ENCODE results near the gene RIPK4.

DNA sequence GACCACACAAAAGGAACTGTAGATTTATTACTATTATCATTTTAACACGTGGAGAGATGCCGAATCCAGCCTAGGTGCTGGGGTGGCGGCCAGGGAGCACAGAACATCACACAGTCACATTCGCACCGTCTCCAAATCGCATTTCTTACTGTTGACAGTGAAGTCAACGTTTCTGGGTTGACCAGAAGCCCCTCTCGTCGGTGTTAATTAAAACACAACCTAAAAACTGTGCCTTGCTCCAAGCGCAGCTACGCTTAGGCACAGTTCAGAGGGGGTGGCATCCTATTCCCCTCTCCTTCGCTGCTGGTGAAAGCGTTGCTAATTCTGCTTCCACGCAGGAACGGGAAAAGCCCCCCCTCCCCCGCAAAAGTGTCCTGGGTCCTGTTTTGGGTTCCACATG, 4.1 kb downstream of the RIPK4 start:
- TF ChIP-seq, protein P1, sequence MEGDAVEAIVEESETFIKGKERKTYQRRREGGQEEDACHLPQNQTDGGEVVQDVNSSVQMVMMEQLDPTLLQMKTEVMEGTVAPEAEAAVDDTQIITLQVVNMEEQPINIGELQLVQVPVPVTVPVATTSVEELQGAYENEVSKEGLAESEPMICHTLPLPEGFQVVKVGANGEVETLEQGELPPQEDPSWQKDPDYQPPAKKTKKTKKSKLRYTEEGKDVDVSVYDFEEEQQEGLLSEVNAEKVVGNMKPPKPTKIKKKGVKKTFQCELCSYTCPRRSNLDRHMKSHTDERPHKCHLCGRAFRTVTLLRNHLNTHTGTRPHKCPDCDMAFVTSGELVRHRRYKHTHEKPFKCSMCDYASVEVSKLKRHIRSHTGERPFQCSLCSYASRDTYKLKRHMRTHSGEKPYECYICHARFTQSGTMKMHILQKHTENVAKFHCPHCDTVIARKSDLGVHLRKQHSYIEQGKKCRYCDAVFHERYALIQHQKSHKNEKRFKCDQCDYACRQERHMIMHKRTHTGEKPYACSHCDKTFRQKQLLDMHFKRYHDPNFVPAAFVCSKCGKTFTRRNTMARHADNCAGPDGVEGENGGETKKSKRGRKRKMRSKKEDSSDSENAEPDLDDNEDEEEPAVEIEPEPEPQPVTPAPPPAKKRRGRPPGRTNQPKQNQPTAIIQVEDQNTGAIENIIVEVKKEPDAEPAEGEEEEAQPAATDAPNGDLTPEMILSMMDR (IDR thresholded peaks at IDR 0.05) = no peak
- no peak for TF ChIP-seq EZH2 (IDR thresholded peaks at IDR 0.05; ENCODE audit: borderline replicate concordance, insufficient read depth, low read depth, low read length, poor library complexity, severe bottlenecking)

All from B cell (primary cell).